ENCODE data around the gene OR1E1.
"Not testable (repeated sequence)": the region's sequence is repeated elsewhere in the genome, so short reads cannot be mapped to it uniquely, and the experiment has no call there.

Gene OR1E1, protein sequence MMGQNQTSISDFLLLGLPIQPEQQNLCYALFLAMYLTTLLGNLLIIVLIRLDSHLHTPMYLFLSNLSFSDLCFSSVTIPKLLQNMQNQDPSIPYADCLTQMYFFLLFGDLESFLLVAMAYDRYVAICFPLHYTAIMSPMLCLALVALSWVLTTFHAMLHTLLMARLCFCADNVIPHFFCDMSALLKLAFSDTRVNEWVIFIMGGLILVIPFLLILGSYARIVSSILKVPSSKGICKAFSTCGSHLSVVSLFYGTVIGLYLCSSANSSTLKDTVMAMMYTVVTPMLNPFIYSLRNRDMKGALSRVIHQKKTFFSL

DNA sequence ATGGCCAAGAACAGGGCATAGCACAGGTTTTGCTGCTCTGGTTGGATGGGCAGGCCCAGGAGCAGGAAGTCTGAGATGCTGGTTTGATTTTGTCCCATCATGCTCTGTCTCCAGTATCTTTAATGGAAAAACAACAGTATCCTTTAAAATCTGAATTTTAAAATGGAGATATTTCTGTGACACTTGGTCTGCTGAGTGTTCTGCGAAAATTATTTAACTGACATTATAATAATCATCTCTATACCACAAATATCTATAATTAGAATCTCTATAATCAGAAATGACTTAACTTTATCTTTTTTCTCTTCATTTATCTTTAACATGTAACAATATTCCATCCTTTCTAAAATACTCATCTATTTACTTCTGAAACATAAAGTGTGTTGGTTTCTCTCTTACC, at the start of gene OR1E1:
Gene OR1E1 (minus strand): TSS at position 101 of the 400 bp plus-strand sequence. CDS start 0 bp downstream, at position 101.
- DNase-seq (ENCODE audit: low spot score): no peak

DNA sequence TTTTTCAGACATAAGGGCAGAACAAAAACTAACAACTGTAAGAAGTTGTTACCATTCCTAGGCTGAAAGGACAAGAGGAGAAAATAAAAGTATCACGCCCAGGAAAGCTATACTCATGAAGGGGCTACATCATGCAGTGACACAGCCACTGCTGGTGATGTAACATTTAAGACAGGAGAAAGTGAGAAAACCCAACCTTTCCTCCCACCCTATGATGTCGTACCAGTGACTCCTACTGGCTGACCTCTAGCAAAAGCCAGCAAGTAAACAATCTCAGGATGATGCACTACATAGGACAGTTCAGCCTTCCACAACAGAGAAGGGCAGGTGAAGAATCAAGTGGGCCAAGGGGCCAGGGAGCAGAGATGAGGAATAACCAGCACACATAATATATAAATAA, 49.4 kb upstream of the OR1E1 start:
- DNase-seq (ENCODE audit: low spot score): no peak

DNA sequence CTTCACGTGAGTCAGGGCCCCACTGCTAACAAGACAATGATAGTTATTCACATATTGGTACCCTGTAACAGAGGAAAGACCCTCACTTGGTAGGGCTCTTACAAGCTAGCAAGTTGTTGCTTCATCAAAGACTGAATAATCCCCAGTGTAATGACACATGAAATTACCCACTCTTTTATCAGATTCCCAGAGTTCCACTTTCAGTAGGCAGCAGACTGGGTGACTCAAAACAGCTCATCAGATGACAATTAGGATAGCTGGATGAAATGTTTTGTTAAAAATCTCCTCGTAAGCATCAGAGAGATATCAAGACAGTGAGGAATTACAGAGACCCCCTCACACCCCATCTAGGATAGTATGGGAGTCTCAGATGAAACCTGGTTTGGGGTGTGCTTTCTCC, 42.2 kb upstream of the OR1E1 start:
- no peak for DNase-seq (ENCODE audit: low spot score)

DNA sequence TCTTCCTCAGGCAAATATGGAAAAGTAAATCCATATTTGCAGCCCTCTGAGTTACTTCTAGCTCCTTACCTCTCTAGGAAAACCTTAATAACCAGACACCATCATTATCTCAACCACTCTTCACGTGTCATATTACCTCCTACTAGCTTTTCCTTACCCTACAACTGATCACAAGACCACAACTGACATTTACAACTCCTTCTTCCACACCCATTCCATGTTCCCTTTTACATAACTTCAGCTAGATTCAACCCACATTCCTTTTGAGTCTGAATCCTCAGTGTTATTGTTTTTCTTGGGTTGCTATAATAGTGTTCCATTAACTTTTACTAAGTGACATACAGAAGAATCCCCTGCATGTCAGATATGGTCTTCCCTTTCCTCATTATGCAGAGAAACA, 40.2 kb upstream of the OR1E1 start:
- DNase-seq (ENCODE audit: low spot score): no peak

DNA sequence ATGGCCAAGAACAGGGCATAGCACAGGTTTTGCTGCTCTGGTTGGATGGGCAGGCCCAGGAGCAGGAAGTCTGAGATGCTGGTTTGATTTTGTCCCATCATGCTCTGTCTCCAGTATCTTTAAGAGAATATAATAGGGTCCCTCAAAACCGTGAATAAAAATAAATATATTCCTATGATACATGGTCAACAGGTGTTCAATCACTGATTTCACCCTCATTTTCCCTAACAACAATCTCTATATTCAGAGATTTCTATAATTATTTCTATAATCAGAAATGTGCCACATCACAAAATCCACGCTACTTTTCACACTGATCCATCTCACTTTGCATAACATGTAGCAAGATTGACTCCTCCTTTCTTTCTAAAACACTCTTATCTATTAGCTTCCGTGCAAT, 35.5 kb upstream of the OR1E1 start, which contains the start of gene OR1E2:
Gene OR1E2 (minus strand): TSS at position 101 of the 400 bp plus-strand sequence. CDS start 0 bp downstream, at position 101.
- DNase-seq (ENCODE audit: low spot score): no peak

DNA sequence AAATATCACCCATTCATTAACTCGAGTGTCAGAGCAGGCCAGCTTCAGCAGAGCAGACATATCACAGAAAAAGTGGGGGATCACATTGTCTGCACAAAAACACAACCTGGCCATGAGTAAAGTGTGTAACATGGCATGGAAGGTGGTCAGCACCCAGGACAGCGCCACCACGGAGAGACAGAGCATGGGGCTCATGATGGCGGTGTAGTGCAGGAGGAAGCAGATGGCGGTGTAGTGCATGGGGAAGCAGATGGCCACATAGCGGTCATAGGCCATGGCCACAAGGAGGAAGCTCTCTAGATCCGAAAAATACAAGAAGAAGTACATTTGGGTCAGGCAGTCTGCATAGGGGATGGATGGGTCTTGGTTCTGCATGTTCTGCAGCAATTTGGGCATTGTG, 35.0 kb upstream of the OR1E1 start:
- peak; percentile 12 for DNase-seq (ENCODE audit: low spot score)

DNA sequence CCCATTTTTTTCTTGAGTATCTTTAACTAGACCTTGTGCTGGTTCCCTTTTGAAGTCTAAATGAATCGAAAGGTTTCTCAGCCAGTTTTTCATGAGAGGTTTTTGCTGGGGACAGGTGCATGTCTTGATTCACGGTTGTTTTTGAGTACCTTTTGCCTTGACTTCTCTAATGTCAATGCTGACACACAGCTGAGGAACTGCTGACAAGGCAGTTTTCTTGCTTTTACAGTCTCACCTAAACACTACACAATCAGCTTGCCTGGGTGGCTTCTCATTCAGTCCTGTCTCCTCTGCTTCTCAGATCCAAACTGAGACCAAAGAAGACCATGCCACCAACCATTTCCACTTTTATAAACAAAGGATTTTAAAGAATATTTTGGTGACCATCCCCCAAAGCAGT, 20.0 kb upstream of the OR1E1 start:
- no peak for DNase-seq (ENCODE audit: low spot score)

DNA sequence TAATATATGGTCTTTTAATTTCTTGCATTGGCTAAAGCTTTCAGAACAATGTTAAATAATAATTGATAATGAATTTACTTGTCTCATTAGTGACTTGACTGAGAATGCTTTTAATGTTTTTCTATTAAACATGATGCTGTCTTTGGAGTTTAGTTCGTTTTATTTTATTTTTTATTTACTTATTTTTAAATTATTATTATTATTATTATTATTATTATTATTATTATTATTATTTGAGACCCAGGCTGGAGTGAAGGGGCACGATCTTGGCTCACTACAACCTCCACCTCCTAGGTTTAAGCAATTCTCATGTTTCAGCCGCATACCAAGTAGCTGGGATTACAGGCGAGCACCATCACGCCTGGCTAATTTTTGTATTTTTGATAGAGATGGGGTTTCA, 17.4 kb upstream of the OR1E1 start:
- no peak for DNase-seq (ENCODE audit: low spot score)

DNA sequence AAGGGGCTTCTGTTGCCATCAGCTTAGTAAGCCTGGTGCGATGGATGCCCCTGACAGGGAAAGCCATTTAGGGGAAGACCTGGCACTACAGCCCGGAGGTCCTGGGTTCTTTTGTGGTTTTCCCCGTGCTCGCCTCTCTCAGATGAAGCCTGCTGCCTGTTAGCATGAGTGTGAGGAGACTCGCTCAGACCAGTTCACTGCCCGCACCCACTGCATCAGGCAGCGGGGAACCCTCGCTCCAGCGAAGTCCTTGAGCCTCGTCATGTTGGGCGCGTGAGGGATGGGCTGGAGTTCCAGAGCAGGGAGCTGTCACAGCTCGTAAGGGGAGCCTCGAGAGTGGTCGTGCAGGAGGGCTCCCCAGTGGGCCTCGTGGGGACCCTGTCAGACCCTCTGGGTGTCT, 14.0 kb upstream of the OR1E1 start:
- DNase-seq (ENCODE audit: low spot score): not testable (repeated sequence)

DNA sequence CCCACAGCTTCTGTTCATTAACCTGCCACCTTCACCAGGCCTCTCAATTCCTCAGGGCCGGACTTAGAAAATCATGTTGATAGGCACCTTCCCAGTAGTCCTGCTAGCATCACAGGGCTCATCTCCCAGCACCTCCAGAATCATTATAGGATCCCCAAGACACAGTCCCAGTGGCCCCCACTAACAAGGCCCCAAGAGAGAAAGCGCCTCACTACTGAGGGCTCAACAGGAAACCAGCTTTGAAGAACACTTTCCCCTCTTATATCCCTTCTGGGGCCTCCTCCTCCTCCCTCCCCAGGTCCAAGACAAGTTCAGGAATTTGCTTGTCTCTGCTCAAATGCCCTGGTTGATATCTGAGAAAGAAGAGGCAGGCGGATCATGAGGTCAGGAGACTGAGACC, 12.9 kb upstream of the OR1E1 start, which contains the start of gene OR3A3:
Gene OR3A3 (plus strand): TSS at position 301 of the 400 bp plus-strand sequence.
- no peak for DNase-seq (ENCODE audit: low spot score)

DNA sequence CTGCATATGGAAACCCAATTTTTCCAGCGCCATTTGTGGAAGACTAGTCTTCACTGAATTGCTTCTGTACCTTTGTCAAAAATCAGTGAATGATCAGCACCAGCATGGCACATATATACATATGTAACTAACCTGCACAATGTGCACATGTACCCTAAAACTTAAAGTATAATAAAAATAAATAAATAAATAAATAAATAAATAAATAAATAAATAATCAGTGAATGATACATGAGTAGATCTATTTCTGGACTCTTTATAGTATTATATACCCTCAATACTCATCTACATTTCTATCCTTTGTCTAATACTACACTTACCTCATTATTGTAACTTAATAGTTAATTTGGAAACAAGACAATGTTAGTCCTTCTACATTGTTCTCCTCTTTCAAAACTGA, 5.6 kb upstream of the OR1E1 start:
- DNase-seq (ENCODE audit: low spot score): not testable (repeated sequence)

DNA sequence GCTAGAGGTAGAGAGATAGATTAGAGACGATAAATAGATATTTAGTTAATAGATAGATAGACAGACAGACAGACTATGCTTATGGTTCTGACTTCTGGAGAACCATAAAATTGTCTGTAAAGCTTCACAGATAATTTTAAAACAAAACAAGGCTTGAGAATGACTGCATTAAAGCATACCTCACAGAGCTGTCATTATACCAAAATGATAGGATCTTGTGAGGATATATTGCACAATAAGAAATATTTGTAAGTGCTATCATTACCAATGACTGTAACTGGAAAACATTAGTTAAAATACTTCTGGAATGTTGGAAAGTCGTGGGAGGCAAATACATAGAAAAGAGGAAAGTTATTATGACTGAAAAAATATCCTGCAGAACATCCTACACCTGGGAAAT, 3.6 kb upstream of the OR1E1 start:
- DNase-seq (ENCODE audit: low spot score): no peak

DNA sequence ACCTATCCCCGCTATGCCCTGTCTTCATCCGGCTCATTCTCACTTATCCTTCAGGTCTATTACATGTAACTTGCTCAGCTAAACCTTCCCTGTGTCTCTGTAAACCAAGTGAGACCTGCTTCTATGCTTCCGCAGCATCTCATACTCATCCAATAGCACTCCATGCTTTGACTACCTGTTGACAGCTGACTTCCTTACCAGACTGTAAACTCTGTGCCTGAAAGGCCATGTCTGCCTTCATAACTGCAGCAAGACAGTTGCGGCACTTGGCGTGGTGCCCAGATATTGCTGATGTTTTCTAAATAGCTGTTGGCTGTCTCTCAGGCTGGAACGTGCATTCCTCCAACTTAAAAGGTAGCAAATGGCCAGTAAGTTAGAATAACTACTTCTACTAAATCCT, 1.8 kb upstream of the OR1E1 start:
- no peak for DNase-seq (ENCODE audit: low spot score)

DNA sequence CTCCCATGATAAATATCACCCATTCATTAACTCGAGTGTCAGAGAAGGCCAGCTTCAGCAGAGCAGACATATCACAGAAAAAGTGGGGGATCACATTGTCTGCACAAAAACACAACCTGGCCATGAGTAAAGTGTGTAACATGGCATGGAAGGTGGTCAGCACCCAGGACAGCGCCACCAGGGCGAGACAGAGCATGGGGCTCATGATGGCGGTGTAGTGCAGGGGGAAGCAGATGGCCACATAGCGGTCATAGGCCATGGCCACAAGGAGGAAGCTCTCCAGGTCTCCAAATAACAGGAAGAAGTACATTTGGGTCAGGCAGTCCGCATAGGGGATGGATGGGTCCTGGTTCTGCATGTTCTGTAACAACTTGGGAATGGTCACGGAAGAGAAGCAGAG, 409 bp downstream of the OR1E1 start:
- DNase-seq (ENCODE audit: low spot score): not testable (repeated sequence)

DNA sequence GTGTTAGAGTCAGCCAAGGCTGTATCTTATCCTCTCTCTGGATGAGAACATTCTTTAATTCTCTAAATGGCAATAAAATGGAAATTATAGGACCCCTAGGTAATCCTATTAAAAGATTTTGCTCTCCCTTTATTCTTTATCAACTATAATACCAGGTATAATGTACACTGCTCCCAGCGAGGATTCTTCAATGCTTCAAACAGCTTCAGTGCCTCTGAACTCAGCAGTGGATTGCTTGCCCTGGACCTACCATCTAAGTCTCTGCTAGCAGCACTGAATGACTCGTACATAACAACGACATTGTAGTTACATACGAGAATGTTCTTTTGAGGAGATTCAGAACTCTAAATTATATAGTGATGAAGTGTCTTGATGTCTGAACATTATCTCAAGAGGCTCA, 8.4 kb downstream of the OR1E1 start:
- DNase-seq (ENCODE audit: low spot score): no peak

DNA sequence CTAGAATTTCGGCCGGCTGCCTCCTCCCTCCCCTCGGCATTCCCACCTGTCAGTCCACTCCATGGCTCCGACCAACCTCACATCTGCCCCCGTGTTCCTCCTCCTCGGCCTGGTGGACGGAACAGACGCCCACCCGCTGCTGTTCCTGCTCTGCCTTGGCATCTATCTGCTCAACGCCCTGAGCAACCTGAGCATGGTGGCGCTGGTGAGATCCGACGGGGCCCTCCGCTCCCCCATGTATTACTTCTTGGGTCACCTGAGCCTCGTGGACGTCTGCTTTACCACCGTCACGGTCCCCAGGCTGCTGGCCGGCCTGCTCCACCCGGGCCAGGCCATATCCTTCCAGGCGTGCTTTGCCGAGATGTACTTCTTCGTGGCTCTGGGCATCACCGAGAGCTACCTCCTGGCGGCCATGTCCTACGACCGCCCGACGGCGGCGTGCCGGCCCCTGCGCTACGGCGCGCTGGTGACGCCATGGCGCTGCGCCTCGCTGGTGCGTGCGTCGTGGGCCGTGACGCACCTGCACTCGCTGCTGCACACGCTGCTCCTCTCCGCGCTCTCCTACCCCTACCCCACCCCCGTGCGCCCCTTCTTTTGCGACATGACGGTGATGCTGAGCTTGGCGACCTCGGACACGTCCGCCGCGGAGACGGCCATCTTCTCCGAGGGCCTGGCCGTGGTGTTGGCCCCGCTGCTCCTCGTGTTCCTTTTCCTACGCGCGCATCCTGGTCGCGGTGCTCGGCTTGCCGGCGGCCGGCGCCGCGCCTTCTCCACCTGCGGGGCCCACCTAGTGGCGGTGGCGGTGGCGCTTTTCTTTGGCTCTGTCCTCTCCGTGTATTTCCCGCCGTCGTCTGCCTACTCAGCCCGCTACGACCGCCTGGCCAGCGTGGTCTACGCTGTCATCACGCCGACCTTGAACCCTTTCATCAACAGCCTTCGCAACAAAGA, 12.1 kb downstream of the OR1E1 start, which contains the start of gene OR3A2:
Gene OR3A2 (minus strand): TSS at position 440 of the 948 bp plus-strand sequence.
- DNase-seq (ENCODE audit: low spot score): no peak

DNA sequence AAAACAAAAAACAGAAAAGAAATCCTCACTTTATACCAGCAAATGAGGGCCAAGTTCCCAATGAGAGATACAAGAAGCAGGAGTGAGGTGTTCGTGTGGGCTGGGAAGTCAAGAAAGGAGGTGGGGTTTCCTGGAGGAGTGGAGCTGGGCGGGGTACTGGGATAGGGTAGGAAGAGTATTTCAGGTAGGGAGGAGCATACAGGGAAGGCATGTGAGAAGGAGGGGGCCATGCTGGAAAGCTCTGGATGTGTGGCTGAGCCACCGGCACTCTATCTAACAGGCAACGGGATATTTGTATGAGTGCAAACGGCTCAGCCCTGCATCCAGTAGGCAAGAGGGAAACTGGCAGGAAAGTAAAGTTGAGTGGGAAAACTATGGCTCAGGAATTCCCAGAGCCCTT, 16.3 kb downstream of the OR1E1 start:
- DNase-seq (ENCODE audit: low spot score): no peak

DNA sequence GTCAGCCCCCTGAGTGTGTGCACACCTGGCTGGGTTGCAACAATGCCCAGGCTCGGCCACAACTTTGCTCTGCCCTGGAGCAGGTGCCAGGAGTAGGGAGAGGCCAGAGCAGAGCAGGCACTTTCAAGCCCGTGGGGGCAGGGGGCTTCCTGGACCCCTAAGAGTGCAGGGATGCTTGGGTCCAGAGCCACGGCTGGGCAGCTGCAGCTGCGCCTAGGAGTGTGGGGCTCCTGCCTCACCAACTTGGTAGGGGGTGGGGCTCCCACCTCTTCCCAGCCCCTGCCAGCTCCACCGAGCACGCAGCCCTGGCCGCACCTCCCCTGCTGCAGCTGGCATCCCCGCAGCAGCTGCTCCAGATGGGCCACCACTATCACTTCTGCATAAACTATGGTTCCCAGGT, 19.9 kb downstream of the OR1E1 start:
- DNase-seq (ENCODE audit: low spot score): no peak

DNA sequence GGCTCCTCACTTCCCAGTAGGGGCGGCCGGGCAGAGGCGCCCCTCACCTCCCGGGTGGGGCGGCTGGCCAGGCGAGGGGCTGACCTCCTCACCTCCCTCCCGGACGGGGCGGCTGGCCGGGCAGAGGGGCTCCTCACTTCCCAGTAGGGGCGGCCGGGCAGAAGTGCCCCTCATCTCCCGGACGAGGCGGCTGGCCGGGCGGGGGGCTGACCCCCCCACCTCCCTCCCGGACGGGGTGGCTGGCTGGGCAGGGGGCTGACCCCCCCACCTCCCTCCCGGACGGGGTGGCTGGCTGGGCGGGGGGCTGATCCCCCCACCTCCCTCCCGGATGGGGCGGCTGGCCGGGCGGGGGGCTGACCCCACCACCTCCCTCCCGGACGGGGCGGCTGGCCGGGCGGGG, 27.0 kb downstream of the OR1E1 start:
- DNase-seq (ENCODE audit: low spot score): not testable (repeated sequence)

Data from HuH-7 (cell line).